Body of pancreas (tissue), 4 donors: Measurements from ENCODE around the gene CZIB. TPM values are rescaled to one million over a fixed set of nuclear protein-coding genes. Genes with fewer than 3 reads are reported as not detected.

Experiments used
- ATAC-seq: fragments of 150-250 bp; one replicate; pipeline ENCODE4 v1.9.1; 2016
- DNase-seq, 4 donors: peaks; one replicate each; pipeline ENCODE4 v3.0.0-alpha.2; 2019
- H3K27ac ChIP-seq, 4 donors: fragments of 200-600 bp; sonication (generic); 1 replicate in 3 of 4; 2 replicates in 1 of 4; pipeline versions ENCODE4 v1.5.1 to v1.6.1; 2016 to 2019; ENCODE audit warnings: mild to moderate bottlenecking in 1 of 4, mixed read lengths in 1 of 4, moderate library complexity in 1 of 4
- H3K27me3 ChIP-seq, 2 donors: fragments of 200-600 bp; sonication (generic); one replicate each; pipeline ENCODE4 v1.6.0; 2016; ENCODE audit warnings: mild to moderate bottlenecking in 1 of 2
- H3K36me3 ChIP-seq, 2 donors: fragments of 200-600 bp; sonication (generic); replicated peaks in 1 of 2; 2 replicates each; pipeline ENCODE4 v1.5.1; 2016; ENCODE audit warnings: low read depth in 2 of 2; ENCODE audit not compliant: insufficient read depth in 1 of 2
- H3K4me1 ChIP-seq: fragments of 200-600 bp; sonication (generic); one replicate; pipeline ENCODE4 v1.6.0; 2016
- H3K4me3 ChIP-seq, 2 donors: fragments of 200-600 bp; sonication (generic); 1 replicate in 1 of 2; 2 replicates in 1 of 2; pipeline ENCODE4 v1.5.1; 2016 to 2019
- H3K9me3 ChIP-seq, 3 donors: fragments of 200-600 bp; sonication (generic); 1 replicate in 2 of 3; 2 replicates in 1 of 3; pipeline ENCODE4 v1.5.1; 2016
- CTCF ChIP-seq, 7 experiments: fragments of 450-650 bp in 4 of 7; fragments of 200-600 bp in 3 of 7; sonication (generic) in 3 of 7; IDR thresholded peaks; one replicate each; pipeline ENCODE4 v1.5.1; 2016 to 2019; ENCODE audit warnings: antibody characterized with exemption in 7 of 7
- POLR2A ChIP-seq, 3 donors: fragments of 450-650 bp; IDR thresholded peaks; one replicate each; pipeline ENCODE4 v1.6.1; 2016; ENCODE audit warnings: antibody characterized with exemption in 3 of 3, mild to moderate bottlenecking in 2 of 3
- WGBS, 2 donors: methylation state at CpG; one replicate each; pipeline ENCODE4 v1.1.5; 2017; 5-methylcytosine and 5-hydroxymethylcytosine counted together
- intact Hi-C: fragments of 100-400 bp; cut with DNase I; formaldehyde crosslinking; loops from one replicate; pipeline ENCODE4 v1.15.1; 2023
- total RNA-seq, 2 donors: library from RNA; depleted of rRNA; stranded (reverse); fragments of >200 nt; gene quantifications; one replicate each; pipeline ENCODE4 v1.1.0, GENCODE V29; 2016

The CZIB gene
- total RNA-seq, 2 donors from 2014 or later: 14.5 to 18.9 TPM

GRCh38 chr1:53264048-53264447 lies 43.6 kb upstream of the CZIB start:
- ATAC-seq (no peak), DNase-seq (no peak)
- TF ChIP-seq CTCF (IDR thresholded peaks at IDR 0.05) (no peak), POLR2A (IDR thresholded peaks at IDR 0.05) (no peak)
- WGBS, 2 donors: 87 to 95% methylated on average over 10 to 11 of the region's 11 CpGs
- Histone ChIP-seq H3K27ac (no peak overlapping the region), H3K27me3 (no peaks in the 10 kb centered on the region), H3K4me3 (no peak overlapping the region), H3K4me1 (no peaks in the 10 kb centered on the region), H3K9me3 (no peaks in the 10 kb centered on the region), H3K36me3 (no peaks in the 10 kb centered on the region)
- intact Hi-C loops: no loop called here

GRCh38 chr1:53262000-53262399 lies 41.6 kb upstream of the CZIB start:
- Histone ChIP-seq H3K4me1 (peaks cover 16% of the 10 kb centered on the region), H3K9me3 (no peaks in the 10 kb centered on the region), H3K4me3 (no peak overlapping the region), H3K27ac (no peak overlapping the region), H3K36me3 (no peaks in the 10 kb centered on the region), H3K27me3 (no peaks in the 10 kb centered on the region)
- no peak for DNase-seq
- intact Hi-C loops: no loop called here
- WGBS, 2 donors: 95 to 98% methylated on average over 3 of the region's 3 CpGs
- no peak for ATAC-seq
- TF ChIP-seq POLR2A (IDR thresholded peaks at IDR 0.05) (no peak), CTCF (IDR thresholded peaks at IDR 0.05) (no peak)

GRCh38 chr1:53260631-53261247 lies 40.3 kb upstream of the CZIB start:
- Histone ChIP-seq H3K9me3 (no peaks in the 10 kb centered on the region), H3K27ac (no peak overlapping the region), H3K36me3 (no peaks in the 10 kb centered on the region), H3K4me1 (peaks cover 18% of the 10 kb centered on the region), H3K4me3 (no peak overlapping the region), H3K27me3 (no peaks in the 10 kb centered on the region)
- intact Hi-C loops: no loop called here
- DNase-seq (no peak), ATAC-seq (no peak)
- TF ChIP-seq POLR2A (IDR thresholded peaks at IDR 0.05) (no peak), CTCF (IDR thresholded peaks at IDR 0.05) (no peak)
- 66 to 86% methylated on average over 4 of the region's 4 CpGs for WGBS, 2 donors

GRCh38 chr1:53259932-53260331 lies 39.5 kb upstream of the CZIB start:
- peaks cover 18% of the 10 kb centered on the region for H3K4me1 ChIP-seq
- no peaks in the 10 kb centered on the region for H3K36me3 ChIP-seq
- ATAC-seq (no peak), DNase-seq (no peak)
- intact Hi-C loops: no loop called here
- no peaks in the 10 kb centered on the region for H3K9me3 ChIP-seq
- H3K27ac ChIP-seq: no peak overlapping the region
- 90 to 93% methylated on average over 2 of the region's 2 CpGs for WGBS, 2 donors
- no peak overlapping the region for H3K4me3 ChIP-seq
- H3K27me3 ChIP-seq: no peaks in the 10 kb centered on the region
- no peak for TF ChIP-seq POLR2A (IDR thresholded peaks at IDR 0.05)
- no peak for TF ChIP-seq CTCF (IDR thresholded peaks at IDR 0.05)

GRCh38 chr1:53258216-53258615 lies 37.8 kb upstream of the CZIB start:
- TF ChIP-seq POLR2A (IDR thresholded peaks at IDR 0.05) (no peak), CTCF (IDR thresholded peaks at IDR 0.05) (no peak)
- no peaks in the 10 kb centered on the region for H3K27me3 ChIP-seq
- no peaks in the 10 kb centered on the region for H3K36me3 ChIP-seq
- H3K4me3 ChIP-seq: no peak overlapping the region
- no peaks in the 10 kb centered on the region for H3K9me3 ChIP-seq
- peaks cover 18% of the 10 kb centered on the region for H3K4me1 ChIP-seq
- DNase-seq (no peak), ATAC-seq (peak; percentile 27)
- 29 to 62% methylated on average over 1 of the region's 1 CpG for WGBS, 2 donors
- H3K27ac ChIP-seq: no peak overlapping the region
- intact Hi-C loops: no loop called here
